Keratinocyte (primary cell): Measurements from ENCODE around the gene METTL22. TPM values are rescaled to one million over a fixed set of nuclear protein-coding genes. Genes with fewer than 3 reads are reported as not detected.

Experiments
- DNase-seq: peaks from one replicate; pipeline ENCODE4 v3.0.0-alpha.2; 2011; ENCODE audit warnings: low read depth, missing footprints, low spot score
- FAIRE-seq: peaks from 2 replicates; lab custom pipeline; 2011; peaks lifted over from hg19 to GRCh38; lab: Jason Lieb, UNC
- H2AFZ ChIP-seq: 2 replicates; pipeline ENCODE4 v1.6.0; 2012; ENCODE audit warnings: low read length, control low read depth, inconsistent platforms; ENCODE audit not compliant: control insufficient read depth
- H3K27ac ChIP-seq: 2 replicates; pipeline ENCODE4 v1.5.1; 2011; ENCODE audit warnings: low read length; ENCODE audit not compliant: control insufficient read depth, insufficient read depth
- H3K27me3 ChIP-seq: 3 replicates; pipeline ENCODE4 v1.6.0; 2011; ENCODE audit warnings: low read length; ENCODE audit not compliant: control insufficient read depth, insufficient read depth; ENCODE audit errors: extremely low read depth
- H3K36me3 ChIP-seq, 2 experiments: 2 replicates in 1 of 2; 3 replicates in 1 of 2; pipeline ENCODE4 v1.5.1; 2011; ENCODE audit warnings: low read length in 2 of 2, mild to moderate bottlenecking in 1 of 2; ENCODE audit not compliant: control insufficient read depth in 2 of 2, insufficient read depth in 2 of 2; ENCODE audit errors: extremely low read depth in 1 of 2
- H3K4me1 ChIP-seq: 3 replicates; pipeline ENCODE4 v1.5.1; 2011; ENCODE audit warnings: low read length; ENCODE audit not compliant: control insufficient read depth, insufficient read depth; ENCODE audit errors: extremely low read depth
- H3K4me2 ChIP-seq: 3 replicates; pipeline ENCODE4 v1.6.0; 2011; ENCODE audit warnings: low read depth, low read length; ENCODE audit not compliant: control insufficient read depth, insufficient read depth; ENCODE audit errors: extremely low read depth
- H3K4me3 ChIP-seq, 3 experiments: fragments of 200-600 bp in 1 of 3; sonication (generic) in 1 of 3; 2 replicates in 2 of 3; 3 replicates in 1 of 3; pipeline ENCODE4 v1.5.1; 2011 to 2016; ENCODE audit warnings: low read length in 3 of 3, mild to moderate bottlenecking in 3 of 3, control low read depth in 2 of 3, inconsistent platforms in 1 of 3, low read depth in 1 of 3, mixed read lengths in 1 of 3, mixed run types in 1 of 3, moderate library complexity in 1 of 3; ENCODE audit not compliant: control insufficient read depth in 2 of 3, insufficient read depth in 2 of 3; ENCODE audit errors: extremely low read depth in 1 of 3
- H3K79me2 ChIP-seq: 2 replicates; pipeline ENCODE4 v1.6.0; 2012; ENCODE audit warnings: low read length; ENCODE audit not compliant: control insufficient read depth, insufficient read depth
- H3K9ac ChIP-seq: 3 replicates; pipeline ENCODE4 v1.6.0; 2011; ENCODE audit warnings: low read length; ENCODE audit not compliant: control insufficient read depth, insufficient read depth; ENCODE audit errors: extremely low read depth
- H3K9me1 ChIP-seq: 3 replicates; pipeline ENCODE4 v1.6.0; 2011; ENCODE audit warnings: low read length; ENCODE audit not compliant: control insufficient read depth, insufficient read depth; ENCODE audit errors: extremely low read depth
- H3K9me3 ChIP-seq: 2 replicates; pipeline ENCODE4 v1.5.1; 2012; ENCODE audit warnings: low read depth, low read length; ENCODE audit not compliant: control insufficient read depth
- H4K20me1 ChIP-seq: 3 replicates; pipeline ENCODE4 v1.6.0; 2011; ENCODE audit warnings: low read length; ENCODE audit not compliant: control insufficient read depth, insufficient read depth; ENCODE audit errors: extremely low read depth
- CTCF ChIP-seq, 3 experiments: IDR thresholded peaks in 1 of 3; conservative IDR thresholded peaks in 1 of 3; optimal IDR thresholded peaks in 1 of 3; 2 replicates in 2 of 3; 3 replicates in 1 of 3; pipeline versions ENCODE3 to v1.5.1; 2011; ENCODE audit warnings: low read length in 3 of 3, mild to moderate bottlenecking in 3 of 3, moderate library complexity in 2 of 3, control low read depth in 1 of 3, inconsistent platforms in 1 of 3; ENCODE audit not compliant: insufficient read depth in 2 of 3; ENCODE audit errors: extremely low read depth in 1 of 3
- EZH2 ChIP-seq: IDR thresholded peaks from one replicate; pipeline ENCODE4 v1.6.1; 2012; ENCODE audit warnings: inconsistent platforms, mild to moderate bottlenecking, low read length, moderate library complexity
- dilution Hi-C: fragments of 300-500 bp; cut with MboI; formaldehyde crosslinking; loops from one replicate; pipeline ENCODE4 v1.7.0; 2020; ENCODE audit warnings: low sequenced_read_pairs; ENCODE audit not compliant: extremely low pct_ligation_motif_present
- polyA plus RNA-seq, 5 experiments: library from polyadenylated mRNA; depleted of rRNA in 3 of 5; stranded (reverse) in 3 of 5; stranded (forward) in 1 of 5; unstranded in 1 of 5; fragments of >200 nt; gene quantifications; 1 replicate in 1 of 5; 2 replicates in 3 of 5; 3 replicates in 1 of 5; pipeline versions ENCODE4 v1.2.1 to v1.2.3, GENCODE V29; 2011 to 2012; ENCODE audit warnings: missing spikeins in 2 of 5, low read depth in 1 of 5, low replicate concordance in 1 of 5

METTL22 gene
- polyA plus RNA-seq, 1 donor (not counting 4 experiments of a cell fraction or from before 2014, with no cell fraction given), result 31.1 TPM

GRCh38 chr16:8630255-8630953 lies 8.9 kb downstream of the METTL22 start:
- no peak overlapping the region for H3K4me2 ChIP-seq
- peaks cover 45 to 57% of the 10 kb centered on the region in 2 experiments for H3K36me3 ChIP-seq
- no peak for DNase-seq
- no peaks in the 10 kb centered on the region for H3K9me1 ChIP-seq
- H2AFZ ChIP-seq, result no peak overlapping the region
- no peaks in the 10 kb centered on the region for H3K27me3 ChIP-seq
- H3K9ac ChIP-seq, result no peak overlapping the region
- dilution Hi-C loops, result no loop called here
- no peak for FAIRE-seq
- H3K27ac ChIP-seq, result no peak overlapping the region
- no peaks in the 10 kb centered on the region for H3K4me1 ChIP-seq
- no peaks in the 10 kb centered on the region for H4K20me1 ChIP-seq
- no peak overlapping the region for H3K4me3 ChIP-seq
- no peaks in the 10 kb centered on the region for H3K9me3 ChIP-seq
- no peak for TF ChIP-seq CTCF (optimal IDR thresholded peaks at IDR 0.05 in 1 of 3, IDR thresholded peaks at IDR 0.05 in 1 of 3, conservative IDR thresholded peaks at IDR 0.05 in 1 of 3; ENCODE audit: extremely low read depth in 1 of 3, insufficient read depth in 2 of 3, low read length in 3 of 3)
- no peak for TF ChIP-seq EZH2
- peaks cover 21% of the 10 kb centered on the region for H3K79me2 ChIP-seq

GRCh38 chr16:8631373-8631772 lies 9.9 kb downstream of the METTL22 start:
- Histone ChIP-seq H3K36me3 (peaks cover 42 to 51% of the 10 kb centered on the region in 2 experiments), H3K4me3 (no peak overlapping the region), H3K9me1 (no peaks in the 10 kb centered on the region), H4K20me1 (no peaks in the 10 kb centered on the region), H2AFZ (no peak overlapping the region), H3K27ac (no peak overlapping the region), H3K4me2 (no peak overlapping the region), H3K27me3 (no peaks in the 10 kb centered on the region), H3K79me2 (peaks cover 13% of the 10 kb centered on the region), H3K4me1 (no peaks in the 10 kb centered on the region), H3K9me3 (no peaks in the 10 kb centered on the region), H3K9ac (no peak overlapping the region)
- DNase-seq (no peak), FAIRE-seq (no peak)
- TF ChIP-seq CTCF (optimal IDR thresholded peaks at IDR 0.05 in 1 of 3, IDR thresholded peaks at IDR 0.05 in 1 of 3, conservative IDR thresholded peaks at IDR 0.05 in 1 of 3; ENCODE audit: extremely low read depth in 1 of 3, insufficient read depth in 2 of 3, low read length in 3 of 3) (no peak), EZH2 (no peak)
- dilution Hi-C loops, result no loop called here
